GM06990 (cell line): Measurements from ENCODE around the gene PIGS.

Source experiments
- DNase-seq: peaks from one replicate; pipeline ENCODE4 v3.0.0-alpha.2; 2011; ENCODE audit not compliant: insufficient read length; ENCODE audit errors: extremely low read depth
- H3K27me3 ChIP-seq: replicated peaks from 2 replicates; pipeline ENCODE4 v1.6.0; 2011; ENCODE audit warnings: low read length; ENCODE audit not compliant: control insufficient read depth, insufficient read depth
- H3K36me3 ChIP-seq: 2 replicates; pipeline ENCODE4 v1.5.1; 2011; ENCODE audit warnings: low read length; ENCODE audit not compliant: control insufficient read depth, insufficient read depth
- H3K4me3 ChIP-seq: replicated peaks from 2 replicates; pipeline ENCODE4 v1.5.1; 2011; ENCODE audit warnings: low read depth, mild to moderate bottlenecking, control low read depth, low read length
- TF ChIP-seq, protein P1 (sequence below): IDR thresholded peaks from 2 replicates; pipeline ENCODE4 v1.5.1; 2011; ENCODE audit warnings: low read length, control low read depth, mild to moderate bottlenecking, inconsistent platforms; ENCODE audit not compliant: insufficient read depth, poor library complexity, severe bottlenecking

The PIGS gene

DNA sequence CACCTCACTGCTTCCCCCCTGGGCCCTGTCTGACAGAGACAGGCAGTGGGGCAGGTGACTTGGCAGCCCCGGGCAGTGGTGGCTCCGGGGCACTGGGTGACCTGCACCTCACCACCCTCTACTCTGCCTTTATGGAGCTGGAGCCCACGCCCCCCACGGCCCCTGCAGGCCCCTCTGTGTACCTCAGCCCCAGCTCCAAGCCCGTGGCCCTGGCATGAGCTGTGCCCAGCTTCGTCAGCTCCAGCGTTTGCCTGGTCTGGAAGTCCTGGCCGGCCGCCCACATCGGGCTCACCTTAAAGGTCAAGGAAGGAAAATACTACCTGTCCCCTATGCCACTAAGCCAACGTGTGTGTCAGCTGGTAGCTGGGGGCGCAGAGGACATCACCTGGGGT lies 34.1 kb downstream of the PIGS start:
- TF ChIP-seq, protein P1, sequence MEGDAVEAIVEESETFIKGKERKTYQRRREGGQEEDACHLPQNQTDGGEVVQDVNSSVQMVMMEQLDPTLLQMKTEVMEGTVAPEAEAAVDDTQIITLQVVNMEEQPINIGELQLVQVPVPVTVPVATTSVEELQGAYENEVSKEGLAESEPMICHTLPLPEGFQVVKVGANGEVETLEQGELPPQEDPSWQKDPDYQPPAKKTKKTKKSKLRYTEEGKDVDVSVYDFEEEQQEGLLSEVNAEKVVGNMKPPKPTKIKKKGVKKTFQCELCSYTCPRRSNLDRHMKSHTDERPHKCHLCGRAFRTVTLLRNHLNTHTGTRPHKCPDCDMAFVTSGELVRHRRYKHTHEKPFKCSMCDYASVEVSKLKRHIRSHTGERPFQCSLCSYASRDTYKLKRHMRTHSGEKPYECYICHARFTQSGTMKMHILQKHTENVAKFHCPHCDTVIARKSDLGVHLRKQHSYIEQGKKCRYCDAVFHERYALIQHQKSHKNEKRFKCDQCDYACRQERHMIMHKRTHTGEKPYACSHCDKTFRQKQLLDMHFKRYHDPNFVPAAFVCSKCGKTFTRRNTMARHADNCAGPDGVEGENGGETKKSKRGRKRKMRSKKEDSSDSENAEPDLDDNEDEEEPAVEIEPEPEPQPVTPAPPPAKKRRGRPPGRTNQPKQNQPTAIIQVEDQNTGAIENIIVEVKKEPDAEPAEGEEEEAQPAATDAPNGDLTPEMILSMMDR: no peak
- no peaks in the 10 kb centered on the region for H3K36me3 ChIP-seq
- no peak for DNase-seq
- H3K4me3 ChIP-seq: no peak overlapping the region
- no peaks in the 10 kb centered on the region; the same call in 1 of the 2 replicates for H3K27me3 ChIP-seq

DNA sequence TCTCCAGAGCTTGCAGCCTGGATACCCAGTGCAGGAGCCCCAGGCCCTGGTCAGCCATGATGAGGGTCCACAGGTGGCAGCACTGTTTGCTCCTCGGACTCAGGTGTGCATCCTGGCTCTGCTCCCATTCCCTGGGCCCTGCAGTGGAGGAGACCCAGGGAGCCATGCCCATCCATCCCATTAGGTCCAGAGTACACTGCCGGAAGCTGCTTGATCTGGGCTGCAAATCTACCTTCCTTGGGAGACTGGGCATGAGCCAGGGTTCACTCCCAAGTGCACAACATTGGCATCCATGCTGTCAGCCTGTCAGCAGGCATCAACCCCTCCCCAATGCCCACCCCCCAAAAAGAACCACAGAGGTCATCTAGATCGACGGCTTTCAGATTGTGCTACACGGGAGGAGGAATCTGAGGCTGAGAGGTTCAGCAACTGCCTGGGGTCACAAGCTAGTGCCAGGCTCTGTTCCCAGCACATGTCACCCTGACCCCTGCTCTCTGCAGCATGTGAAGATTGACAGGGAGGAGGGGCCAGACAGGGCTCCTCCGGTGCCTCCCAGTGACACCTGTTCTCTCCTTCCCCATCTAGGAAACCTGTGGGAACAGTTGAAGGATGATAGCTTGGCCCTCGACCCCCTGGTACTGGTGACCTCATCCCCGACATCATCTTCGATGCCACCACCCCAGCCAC lies 34.6 kb downstream of the PIGS start:
- DNase-seq: no peak
- Histone ChIP-seq H3K36me3 (no peaks in the 10 kb centered on the region), H3K27me3 (no peaks in the 10 kb centered on the region; the same call in 1 of the 2 replicates), H3K4me3 (no peak overlapping the region)
- TF ChIP-seq, protein P1: no peak

DNA sequence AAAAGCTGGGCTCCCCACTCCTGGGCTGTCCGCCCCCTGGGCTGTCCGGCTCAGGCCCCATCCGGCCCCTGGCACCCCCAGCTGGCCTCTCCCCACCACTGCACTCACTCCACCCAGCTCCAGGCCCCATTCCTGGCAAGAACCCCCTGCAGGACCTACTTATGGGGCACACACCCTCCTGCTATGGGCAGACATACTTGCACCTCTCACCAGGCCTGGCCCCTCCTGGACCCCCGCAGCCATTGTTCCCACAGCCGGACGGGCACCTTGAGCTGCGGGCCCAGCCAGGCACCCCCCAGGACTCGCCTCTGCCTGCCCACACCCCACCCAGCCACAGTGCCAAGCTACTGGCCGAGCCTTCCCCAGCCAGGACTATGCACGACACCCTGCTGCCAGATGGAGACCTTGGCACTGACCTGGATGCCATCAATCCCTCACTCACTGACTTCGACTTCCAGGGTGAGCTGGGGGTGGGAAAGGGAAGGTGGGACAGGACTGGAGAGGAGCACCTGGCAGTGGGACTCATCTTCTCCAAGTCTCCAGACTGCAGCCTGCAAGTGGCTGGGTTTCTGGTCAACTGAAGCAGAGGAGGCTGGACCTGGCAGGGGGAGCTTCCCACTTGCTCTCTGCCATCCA lies 36.5 kb downstream of the PIGS start:
- Histone ChIP-seq H3K27me3 (no peaks in the 10 kb centered on the region; the same call in 1 of the 2 replicates), H3K4me3 (no peak overlapping the region), H3K36me3 (no peaks in the 10 kb centered on the region)
- DNase-seq: no peak
- TF ChIP-seq, protein P1: no peak

DNA sequence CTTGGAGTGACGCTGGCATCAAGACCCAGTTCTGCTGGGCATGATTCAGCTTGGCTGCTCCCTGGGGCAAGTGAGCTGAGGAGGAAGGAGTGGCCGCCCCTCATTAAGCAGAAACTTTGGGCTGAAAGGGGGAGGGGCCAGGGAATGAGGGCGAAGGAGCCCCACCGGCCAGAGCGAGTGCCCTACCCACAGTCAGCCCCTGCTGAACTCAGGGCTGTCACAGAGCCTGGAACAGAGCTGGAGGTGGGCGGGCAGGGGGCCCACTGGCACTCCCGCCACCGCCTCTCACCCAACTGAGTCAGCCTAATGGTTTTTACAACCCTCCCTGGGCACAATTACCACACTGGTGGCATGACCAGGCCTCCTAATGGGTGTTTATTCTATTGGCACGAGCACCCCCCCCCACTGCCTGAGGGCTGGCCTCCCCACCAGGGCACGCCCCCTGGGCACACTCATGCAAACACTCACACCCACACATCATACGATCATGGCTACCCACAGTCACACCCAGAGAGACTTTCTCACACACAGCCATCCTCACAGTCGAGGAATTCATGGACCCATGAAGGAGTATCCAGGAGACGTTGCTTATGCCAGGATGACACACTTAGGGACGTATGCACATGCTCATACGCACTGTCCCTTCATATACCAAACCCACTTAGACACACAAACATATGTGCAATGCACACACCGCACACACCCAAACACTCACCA lies 38.1 kb downstream of the PIGS start:
- TF ChIP-seq, protein P1: no peak
- H3K4me3 ChIP-seq: no peak overlapping the region

DNA sequence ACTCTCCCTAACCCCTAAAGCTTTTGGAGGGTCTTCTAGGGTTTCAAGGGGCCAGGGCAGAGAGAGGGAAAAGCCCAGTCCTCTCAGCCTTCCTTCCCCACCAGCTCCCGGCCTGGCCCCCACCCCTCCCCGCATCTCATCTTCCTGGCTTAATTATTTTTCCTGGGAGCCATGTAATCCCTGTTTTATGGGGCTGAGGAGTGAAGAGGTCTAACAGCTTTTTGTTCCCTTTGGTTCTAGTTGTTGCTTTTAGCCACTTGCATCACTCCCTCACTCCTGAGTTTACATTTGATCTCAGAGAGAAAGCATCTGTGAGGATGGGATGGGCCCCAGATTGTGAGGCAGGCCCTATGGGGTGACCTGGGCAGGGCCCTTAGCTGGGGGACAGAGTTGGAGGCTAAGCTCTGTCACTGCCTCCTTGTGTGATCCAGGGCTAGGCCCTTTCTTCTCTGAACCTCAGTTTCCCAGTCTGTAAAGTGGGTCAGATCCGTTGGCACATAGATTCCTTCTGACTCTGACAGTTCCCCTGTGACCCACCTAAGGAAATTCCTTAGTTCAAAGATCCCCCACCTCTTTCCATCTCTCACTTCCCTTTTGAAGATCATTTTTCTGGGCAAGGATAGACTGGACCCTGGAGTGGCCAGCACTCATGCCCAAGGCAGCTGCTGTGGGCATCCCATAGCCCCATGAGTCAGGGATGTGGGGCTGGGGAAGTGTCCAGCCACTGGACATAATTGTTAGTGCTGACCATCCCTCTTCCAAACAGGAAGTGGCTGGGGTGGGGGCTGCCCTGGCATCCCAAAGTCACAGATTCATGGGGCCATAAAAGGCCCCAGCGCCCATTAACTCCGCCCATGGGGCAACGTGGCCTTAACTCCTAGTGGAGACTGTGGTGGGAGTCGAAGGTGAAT lies 39.0 kb downstream of the PIGS start:
- DNase-seq: no peak
- TF ChIP-seq, protein P1: no peak
- H3K36me3 ChIP-seq: no peaks in the 10 kb centered on the region
- no peaks in the 10 kb centered on the region; the same call in 1 of the 2 replicates for H3K27me3 ChIP-seq
- H3K4me3 ChIP-seq: no peak overlapping the region

More for the DNA sequence above, 38.1 kb downstream of the PIGS start:
- DNase-seq: no peak
- no peaks in the 10 kb centered on the region for H3K36me3 ChIP-seq
- H3K27me3 ChIP-seq: no peaks in the 10 kb centered on the region; the same call in 1 of the 2 replicates
